NCI-H524 (cell line): ENCODE measurements around the gene COL5A1.

Source experiments
- DNase-seq, 2 experiments: peaks; one replicate each; lab custom pipeline; 2025; lab: John Stamatoyannopoulos, UW

Gene COL5A1

GRCh38 chr9:134726026-134726721, 84.6 kb downstream of the COL5A1 start:
- no peak for DNase-seq

- no peak for DNase-seq
Observed at GRCh38 chr9:134726722-134727034, 85.1 kb downstream of the COL5A1 start.

GRCh38 chr9:134728021-134728795, 86.6 kb downstream of the COL5A1 start:
- no peak for DNase-seq

- DNase-seq, result no peak
Observed at GRCh38 chr9:134728801-134729495, 87.3 kb downstream of the COL5A1 start.

GRCh38 chr9:134730011-134730760, 88.6 kb downstream of the COL5A1 start:
- no peak for DNase-seq

- DNase-seq, result no peak
Observed at GRCh38 chr9:134730761-134731496, 89.3 kb downstream of the COL5A1 start.

- DNase-seq, result no peak
Observed at GRCh38 chr9:134731497-134732391, 90.1 kb downstream of the COL5A1 start.

- no peak for DNase-seq
Observed at GRCh38 chr9:134732392-134733110, 90.9 kb downstream of the COL5A1 start.

- DNase-seq, result no peak
Observed at GRCh38 chr9:134733480-134734232, 92.1 kb downstream of the COL5A1 start.

- peak; percentile 85 to 95 for DNase-seq
Observed at GRCh38 chr9:134734270-134734669, 92.7 kb downstream of the COL5A1 start.

- DNase-seq, result peak; percentile 36 to 76
Observed at GRCh38 chr9:134735441-134736175, 94.0 kb downstream of the COL5A1 start.

- no peak for DNase-seq
Observed at GRCh38 chr9:134736791-134737497, 95.3 kb downstream of the COL5A1 start.

GRCh38 chr9:134737842-134738580, 96.4 kb downstream of the COL5A1 start:
- DNase-seq, result no peak

- peak; percentile 67 to 87 for DNase-seq
Observed at GRCh38 chr9:134738869-134739659, 97.5 kb downstream of the COL5A1 start.

GRCh38 chr9:134739660-134739968, 98.0 kb downstream of the COL5A1 start:
- no peak for DNase-seq

- no peak for DNase-seq
Observed at GRCh38 chr9:134740071-134740470, 98.5 kb downstream of the COL5A1 start.
